HuH-7.5 (cell line): Measurements from ENCODE around the gene POLR2H.

Experiments
- DNase-seq: peaks from one replicate; pipeline ENCODE4 v3.0.0; 2011; ENCODE audit warnings: low spot score

POLR2H gene

DNA sequence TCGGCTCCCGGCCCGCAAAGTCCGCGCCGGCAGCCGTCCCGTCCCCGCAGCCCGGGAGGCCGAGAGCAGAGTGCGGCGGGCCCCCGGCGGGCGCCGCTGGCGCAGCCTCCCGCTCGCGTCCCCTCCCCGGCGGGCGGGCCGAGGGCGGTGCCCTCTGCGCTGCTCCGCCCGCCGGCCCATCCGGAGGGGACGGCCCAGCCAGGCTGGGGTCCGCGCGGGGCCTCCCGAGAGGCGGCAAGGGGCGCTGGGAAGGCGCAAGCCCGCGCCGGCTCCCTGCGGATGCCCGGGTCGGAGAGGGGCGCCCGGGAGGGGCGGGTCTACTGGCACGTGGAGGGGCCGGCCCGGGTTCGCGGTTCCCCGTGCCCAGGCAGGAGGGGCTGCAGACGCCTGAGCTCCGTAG lies at the start of gene POLR2H, which contains the start of gene CLCN2:
Gene POLR2H, plus strand, starts transcription at position 179 of the 400 bp plus-strand sequence. CDS start 1,783 bp downstream, outside the sequence.
Gene CLCN2, minus strand, starts transcription at position 74 of the 400 bp plus-strand sequence. CDS start 126 bp downstream, outside the sequence.
- DNase-seq: peak; percentile 60

DNA sequence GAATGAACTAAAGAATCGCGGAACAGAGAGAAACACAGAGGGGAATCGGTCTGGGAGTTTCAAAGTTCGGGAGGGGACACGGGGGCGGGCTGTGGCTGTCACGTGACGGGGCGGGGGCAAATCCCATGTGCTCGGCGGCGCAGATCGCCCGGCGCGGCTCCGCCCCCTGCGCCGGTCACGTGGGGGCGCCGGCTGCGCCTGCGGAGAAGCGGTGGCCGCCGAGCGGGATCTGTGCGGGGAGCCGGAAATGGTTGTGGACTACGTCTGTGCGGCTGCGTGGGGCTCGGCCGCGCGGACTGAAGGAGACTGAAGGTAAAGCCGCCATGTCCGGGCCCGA lies 47.2 kb upstream of the POLR2H start, which contains the start of gene EIF4G1:
Gene EIF4G1, plus strand, starts transcription at position 244 of the 337 bp plus-strand sequence. CDS start 1,191 bp downstream, outside the sequence.
- peak; percentile 89 for DNase-seq

DNA sequence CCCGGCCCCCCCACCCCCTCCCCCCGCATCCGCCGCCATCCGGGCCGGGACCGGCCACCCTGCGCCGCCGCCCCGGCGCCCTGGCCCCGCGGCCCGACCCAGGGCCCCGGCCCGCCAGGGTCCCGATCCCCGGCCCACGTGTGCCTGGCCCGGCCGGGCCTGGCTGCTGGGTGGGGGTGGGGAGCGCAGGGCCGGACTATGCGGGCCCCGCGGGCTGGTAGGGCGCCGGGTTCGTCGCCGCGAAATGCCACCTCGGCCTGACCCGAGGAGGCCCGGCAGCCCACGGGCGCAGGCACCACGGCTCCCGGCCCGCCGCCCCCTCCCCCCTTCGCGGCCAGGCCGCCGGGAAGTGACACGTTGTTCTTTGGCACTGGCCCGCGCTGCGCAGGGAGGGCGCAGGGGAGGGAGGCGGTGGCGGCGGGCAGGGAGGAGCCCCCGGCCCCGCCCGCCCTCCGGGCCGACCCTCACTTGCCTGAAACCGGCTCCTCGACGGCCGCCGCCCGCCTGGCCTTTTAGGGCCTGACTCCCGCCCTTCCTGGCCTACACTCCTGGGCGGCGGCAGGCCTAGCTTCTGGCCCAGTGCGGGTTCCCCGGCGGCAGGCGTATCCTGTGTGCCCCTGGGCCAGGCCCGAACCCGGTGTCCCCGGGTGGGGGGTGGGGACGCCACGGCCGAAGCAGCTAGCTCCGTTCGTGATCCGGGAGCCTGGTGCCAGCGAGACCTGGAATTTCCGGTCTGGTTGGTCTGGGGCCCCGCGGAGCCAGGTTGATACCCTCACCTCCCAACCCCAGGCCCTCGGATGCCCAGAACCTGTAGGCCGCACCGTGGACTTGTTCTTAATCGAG lies 46.6 kb upstream of the POLR2H start:
- DNase-seq: peak; percentile 57

DNA sequence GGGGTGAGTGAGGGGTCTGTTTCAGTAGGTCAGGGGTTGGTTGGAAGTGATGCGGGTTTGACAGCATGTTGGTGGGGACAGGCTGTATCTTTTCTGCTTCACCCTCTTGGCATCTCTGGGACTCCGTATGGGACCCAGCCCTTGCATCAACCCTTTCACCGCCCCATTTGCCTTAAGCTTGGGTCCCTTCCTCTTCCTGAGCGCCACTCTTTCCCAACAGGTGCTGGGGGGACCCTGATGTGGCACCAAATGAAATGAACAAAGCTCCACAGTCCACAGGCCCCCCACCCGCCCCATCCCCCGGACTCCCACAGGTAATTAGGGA lies 46.0 kb upstream of the POLR2H start:
- DNase-seq: no peak

DNA sequence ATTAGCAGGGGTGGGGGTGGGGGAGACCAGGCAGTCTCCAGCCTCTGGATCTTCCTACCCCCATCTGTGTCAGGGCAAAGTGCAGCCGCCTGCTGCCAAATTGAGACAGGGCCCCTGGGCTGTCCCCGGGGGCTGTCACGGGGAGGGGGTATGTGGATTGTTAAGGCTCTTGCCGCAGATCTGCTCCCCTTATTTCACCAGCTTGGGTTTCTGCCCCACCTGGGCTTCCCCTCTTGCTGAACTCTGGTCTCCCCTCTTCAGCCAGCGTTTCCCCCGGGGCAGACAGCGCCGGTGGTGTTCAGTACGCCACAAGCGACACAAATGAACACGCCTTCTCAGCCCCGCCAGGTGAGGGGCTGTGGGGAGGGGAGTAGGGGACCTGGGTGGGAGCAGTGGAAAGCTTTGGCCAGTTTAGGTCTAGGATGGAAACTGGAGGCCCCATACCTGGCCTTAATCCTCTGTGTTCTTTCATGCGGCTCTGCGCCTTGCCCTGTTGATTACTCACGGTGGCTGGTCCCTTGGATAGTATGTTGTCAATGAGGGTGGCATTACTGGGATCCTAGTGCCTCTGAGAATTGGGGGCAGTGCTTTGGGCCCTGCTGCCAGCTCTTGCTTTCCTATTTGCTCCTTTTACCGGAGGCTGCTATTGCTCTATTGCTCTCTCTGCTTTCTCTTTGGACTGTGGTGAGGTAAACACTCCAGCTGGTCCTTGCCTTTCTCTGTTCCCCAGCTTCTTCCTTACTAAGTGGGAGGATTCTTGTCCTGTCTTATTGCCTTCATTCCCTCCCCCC lies 45.4 kb upstream of the POLR2H start:
- no peak for DNase-seq

DNA sequence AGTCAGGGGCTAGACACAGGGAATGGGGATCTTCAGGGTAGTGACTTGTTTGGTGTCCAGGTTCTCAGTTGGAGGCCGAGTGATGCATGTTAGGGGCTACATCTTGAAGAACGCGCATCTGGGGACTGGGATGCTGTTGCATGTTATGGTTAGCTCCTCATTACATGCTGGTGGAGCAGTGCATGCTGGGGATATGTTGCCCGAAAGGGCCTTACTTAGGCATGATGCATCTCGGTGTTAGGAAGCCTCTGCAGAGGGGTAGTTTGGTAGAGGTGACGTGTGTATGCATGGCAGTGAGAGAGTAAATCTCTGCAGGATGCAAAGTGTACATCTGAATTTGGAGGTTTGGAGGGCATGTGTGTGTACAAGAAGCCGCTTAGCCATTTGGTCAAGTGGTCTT lies 44.7 kb upstream of the POLR2H start:
- no peak for DNase-seq

DNA sequence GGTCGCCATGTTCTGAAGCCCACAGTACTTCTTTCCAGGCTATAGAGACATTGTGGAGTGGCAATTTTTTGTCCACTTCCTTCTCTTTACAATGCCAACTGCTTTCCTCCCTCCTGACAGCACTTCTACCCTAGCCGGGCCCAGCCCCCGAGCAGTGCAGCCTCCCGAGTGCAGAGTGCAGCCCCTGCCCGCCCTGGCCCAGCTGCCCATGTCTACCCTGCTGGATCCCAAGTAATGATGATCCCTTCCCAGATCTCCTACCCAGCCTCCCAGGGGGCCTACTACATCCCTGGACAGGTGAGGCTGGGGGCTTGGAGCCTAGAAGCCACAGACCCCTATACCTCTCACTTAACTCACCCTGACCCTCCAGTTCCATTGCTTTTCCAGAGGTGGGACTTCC lies 44.3 kb upstream of the POLR2H start:
- no peak for DNase-seq

DNA sequence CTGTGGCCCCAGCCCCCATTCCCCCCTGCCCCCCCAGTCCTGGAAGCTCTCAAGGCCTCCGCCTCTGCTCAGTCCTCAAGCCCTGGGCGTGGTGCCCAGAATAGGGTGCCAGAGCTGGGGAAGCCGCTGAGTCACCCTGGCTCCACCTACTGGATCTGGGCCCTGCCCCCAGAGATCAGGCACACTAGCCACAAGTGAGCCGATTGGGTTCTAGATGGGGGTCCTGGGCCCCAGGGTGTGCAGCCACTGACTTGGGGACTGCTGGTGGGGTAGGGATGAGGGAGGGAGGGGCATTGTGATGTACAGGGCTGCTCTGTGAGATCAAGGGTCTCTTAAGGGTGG lies 41.4 kb upstream of the POLR2H start:
- peak; percentile 59 for DNase-seq

DNA sequence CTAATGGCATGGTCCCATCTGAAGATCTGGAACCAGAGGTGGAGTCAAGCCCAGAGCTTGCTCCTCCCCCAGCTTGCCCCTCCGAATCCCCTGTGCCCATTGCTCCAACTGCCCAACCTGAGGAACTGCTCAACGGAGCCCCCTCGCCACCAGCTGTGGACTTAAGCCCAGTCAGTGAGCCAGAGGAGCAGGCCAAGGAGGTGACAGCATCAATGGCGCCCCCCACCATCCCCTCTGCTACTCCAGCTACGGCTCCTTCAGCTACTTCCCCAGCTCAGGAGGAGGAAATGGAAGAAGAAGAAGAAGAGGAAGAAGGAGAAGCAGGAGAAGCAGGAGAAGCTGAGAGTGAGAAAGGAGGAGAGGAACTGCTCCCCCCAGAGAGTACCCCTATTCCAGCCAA lies 39.8 kb upstream of the POLR2H start:
- DNase-seq: no peak

DNA sequence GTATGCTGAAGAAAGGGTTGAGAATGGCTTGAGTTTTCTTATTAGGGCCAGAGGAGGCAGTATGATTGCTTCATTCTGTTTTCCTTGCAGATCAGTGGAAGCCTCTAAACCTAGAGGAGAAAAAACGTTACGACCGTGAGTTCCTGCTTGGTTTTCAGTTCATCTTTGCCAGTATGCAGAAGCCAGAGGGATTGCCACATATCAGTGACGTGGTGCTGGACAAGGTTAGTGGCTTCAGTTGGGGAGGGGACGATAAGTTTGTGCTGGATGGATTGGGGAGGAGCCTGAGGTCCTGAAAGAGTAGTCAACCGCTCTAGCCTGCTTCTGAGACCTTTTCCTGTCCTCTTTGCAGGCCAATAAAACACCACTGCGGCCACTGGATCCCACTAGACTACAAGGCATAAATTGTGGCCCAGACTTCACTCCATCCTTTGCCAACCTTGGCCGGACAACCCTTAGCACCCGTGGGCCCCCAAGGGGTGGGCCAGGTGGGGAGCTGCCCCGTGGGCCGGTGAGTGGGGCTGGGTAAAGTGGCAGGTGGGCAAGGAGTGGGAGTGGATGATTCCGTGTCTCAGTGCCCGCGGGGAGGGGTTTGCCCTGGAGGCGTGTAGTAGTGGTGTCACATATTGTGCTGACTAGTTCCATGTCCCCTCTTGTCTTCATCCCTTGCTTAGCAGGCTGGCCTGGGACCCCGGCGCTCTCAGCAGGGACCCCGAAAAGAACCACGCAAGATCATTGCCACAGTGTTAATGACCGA lies 38.6 kb upstream of the POLR2H start:
- DNase-seq: no peak

DNA sequence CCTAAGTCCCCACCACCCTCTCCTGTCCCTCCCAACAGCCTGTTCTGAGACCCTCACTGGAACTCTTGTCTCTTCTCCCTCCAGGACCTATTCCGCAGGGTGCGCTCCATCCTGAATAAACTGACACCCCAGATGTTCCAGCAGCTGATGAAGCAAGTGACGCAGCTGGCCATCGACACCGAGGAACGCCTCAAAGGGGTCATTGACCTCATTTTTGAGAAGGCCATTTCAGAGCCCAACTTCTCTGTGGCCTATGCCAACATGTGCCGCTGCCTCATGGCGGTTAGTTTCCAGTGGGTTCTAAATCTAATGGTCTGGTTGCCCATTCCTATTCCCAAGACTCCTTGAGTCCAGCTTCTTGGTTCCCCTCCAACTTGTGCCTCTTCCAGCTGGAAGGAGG lies 37.8 kb upstream of the POLR2H start:
- no peak for DNase-seq

DNA sequence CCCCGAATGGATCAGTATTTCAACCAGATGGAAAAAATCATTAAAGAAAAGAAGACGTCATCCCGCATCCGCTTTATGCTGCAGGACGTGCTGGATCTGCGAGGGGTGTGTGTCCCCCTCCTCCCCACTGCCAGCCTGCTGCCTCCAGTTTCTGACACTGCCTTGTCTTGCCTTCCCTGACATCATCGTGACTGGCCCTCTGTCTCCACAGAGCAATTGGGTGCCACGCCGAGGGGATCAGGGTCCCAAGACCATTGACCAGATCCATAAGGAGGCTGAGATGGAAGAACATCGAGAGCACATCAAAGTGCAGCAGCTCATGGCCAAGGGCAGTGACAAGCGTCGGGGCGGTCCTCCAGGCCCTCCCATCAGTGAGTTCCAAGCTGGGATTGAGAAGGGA lies 36.2 kb upstream of the POLR2H start:
- no peak for DNase-seq

DNA sequence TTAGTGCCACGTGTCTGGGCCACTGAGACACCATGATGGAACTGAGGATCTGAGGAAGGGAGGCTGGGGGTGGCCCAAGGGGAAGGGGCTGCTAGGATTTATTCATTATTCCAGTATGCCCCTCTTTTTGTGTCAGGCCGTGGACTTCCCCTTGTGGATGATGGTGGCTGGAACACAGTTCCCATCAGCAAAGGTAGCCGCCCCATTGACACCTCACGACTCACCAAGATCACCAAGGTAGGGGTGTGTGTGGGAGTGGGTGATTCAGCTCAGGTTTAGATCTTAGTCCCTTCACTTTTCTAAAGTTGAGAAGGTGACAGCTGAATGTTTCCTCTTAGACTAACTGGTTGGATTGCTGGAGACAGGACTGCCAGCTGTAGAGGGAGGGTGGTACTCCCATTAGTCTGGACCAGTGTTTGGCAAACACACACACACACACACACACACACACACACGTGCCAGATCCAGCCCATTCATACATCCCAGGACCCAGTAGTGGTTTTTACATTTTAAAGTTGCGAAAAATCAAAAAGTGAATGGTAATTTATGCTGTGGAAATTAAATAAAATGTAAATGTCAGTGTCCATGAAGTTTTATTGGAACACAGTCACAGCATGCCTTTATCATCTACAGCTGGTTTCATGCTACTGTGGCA lies 35.7 kb upstream of the POLR2H start:
- DNase-seq: no peak

DNA sequence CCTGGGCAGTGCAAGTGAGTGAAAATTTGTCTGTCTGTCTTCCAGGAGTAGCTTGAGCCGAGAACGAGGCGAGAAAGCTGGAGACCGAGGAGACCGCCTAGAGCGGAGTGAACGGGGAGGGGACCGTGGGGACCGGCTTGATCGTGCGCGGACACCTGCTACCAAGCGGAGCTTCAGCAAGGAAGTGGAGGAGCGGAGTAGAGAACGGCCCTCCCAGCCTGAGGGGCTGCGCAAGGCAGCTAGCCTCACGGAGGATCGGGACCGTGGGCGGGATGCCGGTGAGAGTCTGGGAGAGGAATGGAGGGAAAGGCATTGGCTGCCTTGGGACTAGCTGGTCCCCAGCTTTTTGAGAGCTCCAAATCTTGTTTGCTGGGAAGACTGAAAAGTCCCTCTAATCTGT lies 34.3 kb upstream of the POLR2H start:
- no peak for DNase-seq

DNA sequence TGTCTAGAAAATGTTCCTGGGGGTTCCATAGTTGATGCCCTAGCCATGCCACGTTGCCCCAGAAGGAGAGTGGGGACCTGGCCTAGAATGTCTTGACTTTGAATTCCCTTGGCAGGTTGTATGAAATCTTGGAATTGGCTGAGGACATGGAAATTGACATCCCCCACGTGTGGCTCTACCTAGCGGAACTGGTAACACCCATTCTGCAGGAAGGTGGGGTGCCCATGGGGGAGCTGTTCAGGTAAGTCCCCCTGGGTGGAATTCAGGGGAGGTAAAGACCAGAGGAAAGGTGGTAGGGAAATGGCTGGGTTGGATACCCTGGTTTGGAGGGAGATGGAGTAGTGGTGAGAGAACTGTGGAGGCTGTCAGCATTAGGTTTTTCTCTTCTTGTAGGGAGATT lies 33.0 kb upstream of the POLR2H start:
- no peak for DNase-seq

DNA sequence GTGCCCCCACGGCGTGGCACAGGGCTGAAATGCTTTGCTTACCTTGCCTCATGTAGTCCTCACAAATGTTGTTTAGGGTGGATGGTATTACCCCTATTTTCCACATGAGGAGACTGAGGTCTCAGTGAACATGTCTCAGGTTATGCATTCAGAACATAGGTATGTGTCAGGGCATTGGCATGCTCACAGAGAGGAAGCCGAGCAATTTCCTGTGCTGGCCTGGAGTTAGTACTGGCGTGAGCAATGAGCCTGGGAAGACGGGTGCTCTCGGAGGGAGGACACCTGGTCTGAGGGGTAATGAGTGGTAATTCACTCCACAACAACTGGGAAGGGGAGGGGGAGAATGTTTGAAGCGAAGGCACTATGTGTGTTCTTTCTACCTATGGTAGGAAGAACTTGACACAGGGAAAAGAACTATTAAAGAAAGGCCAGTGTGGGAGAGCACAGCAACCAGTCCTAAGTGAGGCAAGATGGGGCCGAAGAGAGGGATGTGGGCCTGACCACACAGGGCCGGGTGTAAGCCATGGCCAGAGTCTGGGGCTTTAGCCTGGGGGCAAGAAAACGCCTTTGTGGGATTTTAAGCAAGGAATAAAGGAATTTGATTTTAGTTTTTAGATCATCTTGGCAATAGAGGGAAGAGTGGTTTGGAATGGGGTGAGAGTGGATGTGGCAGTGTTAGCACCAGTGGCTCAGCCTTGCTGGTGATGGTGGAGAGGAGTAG lies 29.0 kb upstream of the POLR2H start:
- no peak for DNase-seq

DNA sequence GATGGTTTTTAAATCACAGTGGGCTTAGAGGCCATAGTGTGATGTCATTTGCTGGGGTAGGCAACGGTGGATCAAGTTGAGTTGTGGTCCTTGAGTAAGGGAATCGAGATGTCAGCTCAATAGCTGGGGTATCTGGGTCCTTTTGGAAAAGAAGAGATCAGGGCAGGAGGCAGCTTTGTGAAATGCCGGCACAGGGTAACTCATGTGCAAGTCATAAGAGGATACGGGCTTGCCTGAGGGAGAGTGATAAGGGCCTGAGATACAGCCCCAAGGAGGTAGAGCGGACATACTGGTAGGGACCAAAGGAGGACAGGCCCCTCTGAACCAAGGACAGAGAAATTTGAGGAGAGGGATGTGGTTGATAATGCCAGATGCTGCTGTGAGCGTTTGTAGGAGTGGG lies 28.3 kb upstream of the POLR2H start:
- no peak for DNase-seq

DNA sequence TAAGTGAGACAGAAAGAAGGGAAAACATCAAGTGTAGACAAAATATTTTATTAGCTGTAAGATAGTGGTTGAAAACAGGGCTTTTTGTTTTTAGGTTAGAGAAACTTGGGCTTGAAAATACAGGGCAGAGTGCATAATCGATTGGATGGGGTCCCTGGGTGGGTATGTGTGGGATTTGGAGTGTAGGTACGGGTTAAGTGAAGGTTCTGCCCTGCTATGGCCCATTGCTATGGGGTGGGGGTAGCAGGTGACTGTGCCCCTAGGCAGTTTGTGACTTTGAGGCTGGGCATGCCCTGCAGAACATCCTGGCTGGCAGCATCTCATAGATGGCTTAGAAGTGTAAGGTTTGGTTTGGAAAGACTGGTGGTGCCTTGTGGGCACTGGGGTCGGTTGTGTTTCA lies 27.8 kb upstream of the POLR2H start:
- no peak for DNase-seq

DNA sequence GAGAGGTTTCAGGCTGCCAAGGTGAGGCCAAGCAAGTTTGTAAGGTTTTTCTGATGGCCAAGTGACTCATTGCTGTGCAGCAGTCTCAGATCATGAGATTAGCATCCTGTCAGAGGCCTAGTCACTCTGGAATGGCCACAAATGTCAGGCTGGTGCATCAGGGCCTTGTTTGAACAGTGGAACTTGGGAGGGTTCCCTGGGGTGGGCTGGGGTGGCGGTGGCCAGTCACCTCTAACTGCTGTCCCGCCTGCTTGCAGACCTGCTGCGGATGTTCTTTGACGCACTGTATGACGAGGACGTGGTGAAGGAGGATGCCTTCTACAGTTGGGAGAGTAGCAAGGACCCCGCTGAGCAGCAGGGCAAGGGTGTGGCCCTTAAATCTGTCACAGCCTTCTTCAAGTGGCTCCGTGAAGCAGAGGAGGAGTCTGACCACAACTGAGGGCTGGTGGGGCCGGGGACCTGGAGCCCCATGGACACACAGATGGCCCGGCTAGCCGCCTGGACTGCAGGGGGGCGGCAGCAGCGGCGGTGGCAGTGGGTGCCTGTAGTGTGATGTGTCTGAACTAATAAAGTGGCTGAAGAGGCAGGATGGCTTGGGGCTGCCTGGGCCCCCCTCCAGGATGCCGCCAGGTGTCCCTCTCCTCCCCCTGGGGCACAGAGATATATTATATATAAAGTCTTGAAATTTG lies 26.9 kb upstream of the POLR2H start:
- DNase-seq: no peak

DNA sequence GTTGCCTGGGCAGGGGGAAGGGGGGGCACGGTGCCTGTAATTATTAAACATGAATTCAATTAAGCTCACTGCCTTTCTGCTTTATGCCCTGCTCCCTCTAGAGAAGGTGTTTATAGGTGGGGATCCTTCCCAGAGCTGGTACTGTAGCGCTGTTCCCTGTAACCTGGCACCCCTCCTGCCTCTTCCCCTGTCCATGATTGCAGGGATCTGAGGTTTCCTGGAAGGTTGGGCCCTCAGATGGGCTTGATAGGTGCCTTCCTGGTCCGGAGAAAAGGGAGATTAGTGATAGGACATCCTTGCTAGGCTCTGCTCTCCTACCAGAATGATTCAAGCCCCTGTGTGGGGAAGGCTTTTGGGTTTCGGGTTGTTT lies 26.2 kb upstream of the POLR2H start:
- DNase-seq: no peak
